Measurements from ENCODE around the gene GPR3.

Gene GPR3

DNA sequence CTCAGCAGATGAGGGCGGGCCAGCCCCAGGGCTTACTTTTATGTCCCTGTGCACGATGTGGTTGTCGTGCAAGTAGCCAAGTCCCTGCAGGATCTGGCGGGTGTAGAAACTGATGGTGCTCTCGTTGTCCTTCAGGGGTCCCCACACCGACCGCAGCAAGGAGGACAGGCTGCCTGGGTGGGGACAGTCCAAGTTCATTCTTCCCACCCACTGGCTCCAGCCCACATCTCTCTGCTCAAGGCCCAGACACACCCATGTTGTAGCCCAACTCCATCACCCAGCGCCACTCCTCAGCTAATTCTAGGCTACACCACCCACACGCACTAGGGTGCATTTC, 32.6 kb upstream of the GPR3 start:
- DNase-seq: no peak

DNA sequence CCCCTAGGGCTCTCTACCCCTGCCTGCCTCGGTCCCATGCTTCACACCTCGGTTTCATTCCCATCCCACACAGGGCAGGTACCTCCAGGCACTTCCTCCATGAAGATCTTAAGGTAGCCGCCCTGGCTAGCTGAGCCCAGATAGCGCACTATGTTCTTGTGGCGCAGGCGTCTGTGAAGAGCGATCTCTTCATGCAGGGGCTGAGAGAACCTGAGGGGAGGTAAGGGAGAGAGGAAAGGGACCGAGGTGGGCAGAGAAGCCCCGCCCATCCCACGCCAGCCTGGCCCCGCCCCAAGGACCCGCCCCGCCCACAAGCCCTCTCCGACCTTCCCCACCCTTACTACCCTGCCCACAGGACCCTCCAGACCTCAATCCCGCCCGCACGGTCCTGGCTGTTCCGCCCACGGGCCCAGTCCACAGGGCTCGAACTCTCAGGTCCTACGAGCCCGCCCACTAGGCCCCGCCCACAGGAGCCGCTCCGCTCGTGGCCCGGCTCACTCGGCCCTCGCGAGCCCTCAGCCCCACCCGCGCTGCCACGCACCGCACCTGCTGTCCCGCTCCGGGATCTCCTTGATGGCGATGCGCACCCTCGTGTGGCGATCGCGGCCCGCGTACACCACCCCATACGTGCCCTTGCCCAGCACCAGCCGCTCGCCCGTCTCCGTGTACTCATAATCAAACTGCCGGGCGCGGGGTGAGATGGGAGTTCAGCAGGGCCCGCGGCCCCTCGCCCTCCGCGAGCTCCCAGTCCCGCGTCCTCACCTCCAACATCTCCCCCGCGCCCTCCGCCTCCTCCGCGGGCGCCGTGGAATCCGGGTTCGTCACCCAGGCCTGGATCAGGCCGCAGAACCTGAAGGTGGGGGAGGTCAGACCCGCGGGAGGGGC, 32.0 kb upstream of the GPR3 start:
- no peak for DNase-seq

DNA sequence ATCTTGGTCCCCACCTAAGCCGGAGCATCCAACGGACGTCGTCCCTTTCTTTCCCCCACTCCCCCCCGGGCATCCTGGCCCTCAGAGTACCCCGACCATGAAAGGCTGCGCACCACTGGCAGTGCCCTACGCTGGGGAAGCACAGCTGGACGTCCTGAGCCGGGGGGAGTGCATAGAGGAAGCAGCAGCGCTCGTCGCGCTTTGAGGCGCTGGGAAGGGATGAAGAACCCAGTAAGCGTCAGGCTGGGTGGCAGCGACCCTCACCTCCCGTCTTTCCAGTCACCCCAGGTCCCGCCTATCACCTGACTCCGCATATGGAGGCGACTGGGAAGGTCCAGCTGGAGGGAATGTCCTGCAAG, 31.4 kb upstream of the GPR3 start:
- DNase-seq: no peak

DNA sequence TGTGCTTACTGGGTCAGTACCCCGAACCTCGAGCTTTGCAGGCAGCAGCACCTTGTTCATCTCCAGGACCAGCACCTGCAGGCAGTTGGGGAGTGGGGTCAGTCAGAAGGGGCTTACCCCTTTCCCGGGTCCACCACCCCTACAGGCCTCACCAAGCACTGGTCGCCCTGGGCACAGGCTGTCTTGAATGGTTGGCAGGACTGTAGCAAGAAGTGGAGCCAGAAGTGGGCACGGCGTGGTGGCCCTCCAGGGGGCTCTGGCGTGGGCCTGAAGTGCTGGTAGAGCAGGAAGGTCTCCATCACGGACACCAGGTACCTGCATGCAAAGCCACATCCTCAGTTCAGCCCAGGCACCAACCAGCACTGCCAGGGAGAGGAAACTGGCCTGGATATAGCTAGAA, 30.9 kb upstream of the GPR3 start:
- DNase-seq: no peak

DNA sequence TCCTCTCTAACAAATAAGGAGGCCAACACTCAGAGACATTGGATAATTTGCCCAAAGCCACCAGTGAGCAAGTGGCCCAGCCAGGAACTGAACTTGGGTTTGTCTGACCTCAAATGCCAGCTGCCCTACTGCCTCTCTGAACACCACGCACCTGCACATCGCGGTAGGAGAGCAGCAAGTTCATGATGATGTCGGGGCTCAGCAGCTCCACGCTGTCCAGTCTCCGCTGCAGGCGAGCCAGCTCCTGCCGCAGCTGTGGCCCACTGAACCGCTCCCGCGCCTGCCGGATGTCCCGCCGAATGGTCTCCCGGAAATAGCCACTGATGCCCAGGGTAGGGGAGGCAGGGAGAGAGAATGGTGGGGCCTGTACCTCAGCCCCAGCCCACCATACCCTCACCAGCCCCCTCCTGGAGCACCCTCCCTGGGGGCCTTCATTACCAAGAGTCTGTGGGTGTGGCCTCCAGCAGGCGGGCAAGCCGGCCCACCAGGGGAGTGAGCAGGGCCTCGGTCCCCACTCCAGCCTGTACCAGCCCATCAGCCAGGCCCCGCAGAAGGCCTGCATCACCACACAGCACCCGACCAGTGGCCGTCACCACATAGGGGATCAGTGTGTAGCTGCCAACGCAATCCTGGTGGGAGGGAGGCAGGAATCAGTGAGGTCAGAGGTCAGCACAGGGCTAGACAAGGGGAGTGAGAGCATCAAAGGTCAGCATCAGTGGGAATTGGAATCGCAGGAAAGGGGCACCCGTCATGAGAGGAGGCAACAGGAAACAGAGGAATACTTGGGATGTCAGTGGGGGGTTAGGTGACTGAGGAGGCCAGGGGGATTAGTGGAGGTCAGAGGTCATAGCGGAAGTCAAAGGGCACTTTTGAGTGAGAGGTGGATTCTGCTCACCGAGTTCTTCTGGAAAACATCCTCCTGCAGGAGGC, 28.4 kb upstream of the GPR3 start:
- no peak for DNase-seq

DNA sequence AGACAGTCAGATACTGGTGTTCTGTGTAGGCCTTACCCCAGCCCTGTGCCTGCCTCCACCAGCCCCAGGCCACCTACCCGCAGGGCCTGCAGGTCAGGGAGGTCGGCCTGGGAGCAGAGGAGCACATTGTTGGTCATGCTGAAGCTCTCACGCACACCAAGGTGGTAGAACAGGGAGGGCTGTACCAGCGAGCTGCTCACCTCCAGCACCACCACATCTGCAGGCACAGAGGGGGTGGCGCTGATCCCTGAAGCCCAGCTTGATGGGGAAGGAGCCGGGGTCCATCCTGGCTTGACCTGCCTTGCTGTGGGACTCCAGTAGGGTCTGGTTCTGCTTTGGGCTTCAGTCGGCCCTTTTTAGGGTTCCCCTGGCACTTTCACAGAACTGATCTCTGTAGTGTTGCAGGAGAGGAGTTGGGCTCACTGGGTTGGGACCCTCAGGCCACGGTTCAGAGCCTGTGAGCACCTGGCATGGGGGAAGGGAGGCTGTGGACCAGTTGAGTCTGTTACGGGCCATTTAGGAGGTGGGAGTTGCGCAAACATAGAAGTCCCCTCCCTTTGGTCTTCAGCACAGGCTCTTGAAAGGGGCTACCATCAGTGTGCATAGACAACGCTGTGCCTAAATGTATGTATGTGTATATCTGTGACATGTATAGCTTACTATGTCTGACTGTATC, 27.6 kb upstream of the GPR3 start:
- no peak for DNase-seq

DNA sequence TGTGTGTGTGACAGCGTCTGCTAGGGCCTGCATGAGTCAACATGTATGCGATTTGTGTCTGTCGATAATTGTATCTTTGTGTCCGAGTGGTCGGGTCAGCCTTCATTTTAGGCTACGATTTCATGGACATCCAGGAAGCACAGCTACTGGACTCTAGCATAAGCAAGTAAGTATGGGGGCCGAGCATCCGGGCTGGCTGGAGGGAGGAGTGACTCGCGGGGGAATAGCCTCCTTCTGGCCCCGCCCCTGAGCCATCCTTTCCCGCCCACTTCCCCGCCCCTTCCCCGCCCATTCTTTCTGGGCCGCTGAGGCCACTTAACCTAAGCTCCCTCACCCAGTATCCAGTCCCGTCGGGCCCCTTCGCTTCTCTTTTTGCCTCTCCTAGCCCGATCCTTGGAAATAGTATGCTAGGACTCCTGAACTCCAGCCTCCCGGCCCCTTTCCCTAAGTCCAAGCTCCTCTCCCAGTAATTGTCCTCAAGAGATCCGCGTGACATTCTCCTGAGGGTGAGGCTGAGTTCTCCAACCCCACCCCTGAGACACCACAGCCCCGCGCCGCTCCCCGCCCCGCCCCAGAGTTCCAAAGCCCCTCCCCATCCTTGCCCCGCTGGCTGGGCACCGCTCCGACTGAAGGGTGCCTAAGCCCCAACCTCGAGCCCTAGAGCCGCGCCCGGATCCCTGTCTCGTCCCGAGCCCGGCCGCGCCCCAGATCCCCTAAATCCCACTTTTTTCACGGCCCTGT, 26.9 kb upstream of the GPR3 start:
- DNase-seq: peak; percentile 74

DNA sequence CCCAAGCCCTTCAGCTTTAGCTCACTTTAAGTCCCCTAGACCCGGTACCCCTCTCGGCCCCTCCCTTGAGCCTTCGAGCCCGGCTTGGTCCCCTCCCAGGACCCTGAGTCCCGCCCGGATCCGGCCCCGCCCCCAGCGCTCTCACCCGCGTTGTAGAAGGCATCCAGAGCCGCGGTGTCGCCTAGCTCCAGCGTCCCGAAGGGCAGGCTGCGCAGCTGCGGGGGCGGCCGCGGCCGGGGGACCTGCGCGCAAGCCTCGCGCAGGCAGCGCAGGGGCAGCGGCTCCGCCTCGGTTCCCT, 26.4 kb upstream of the GPR3 start:
- DNase-seq: no peak

DNA sequence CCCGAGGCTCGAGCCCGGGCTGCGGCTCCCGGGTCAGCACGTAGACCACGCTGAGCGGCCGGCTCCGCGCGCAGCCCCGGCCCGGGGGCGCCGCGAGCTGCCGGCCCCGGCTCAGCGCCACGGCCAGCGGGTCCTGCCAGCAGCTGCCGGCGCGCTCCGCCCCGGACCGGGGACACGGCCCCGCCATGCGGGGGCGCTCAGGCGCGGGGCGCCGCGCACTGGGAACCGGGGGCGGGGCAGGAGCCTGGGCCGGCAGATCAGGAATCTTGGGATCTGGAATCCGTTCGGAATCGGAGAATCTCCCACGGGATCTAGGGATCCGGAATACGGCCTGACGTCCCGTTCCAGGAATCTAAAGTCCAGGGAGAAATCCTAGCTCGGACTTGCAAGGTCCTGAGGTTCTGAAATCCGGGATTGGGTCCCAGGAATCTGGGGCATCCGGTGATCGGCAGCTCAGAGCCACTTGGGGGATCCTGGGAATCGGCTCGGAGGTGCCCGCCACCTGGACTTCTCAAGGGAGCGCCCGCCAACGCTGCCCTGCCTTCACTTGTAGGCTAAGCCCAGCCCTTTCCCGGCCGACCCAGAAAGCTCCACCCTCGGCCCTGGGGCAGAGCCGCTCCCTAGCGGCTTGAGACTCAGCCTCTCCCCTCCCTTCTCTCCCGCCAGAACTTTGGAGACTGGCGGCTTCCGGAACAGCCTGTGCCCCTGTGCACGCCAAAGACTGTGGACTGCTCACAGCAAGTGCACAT, 25.8 kb upstream of the GPR3 start, which contains the start of gene MAP3K6:
Gene MAP3K6, minus strand, starts transcription at position 551 of the 749 bp plus-strand sequence. Its CDS starts 364 bp downstream, at position 187.
- peak; percentile 9 for DNase-seq

DNA sequence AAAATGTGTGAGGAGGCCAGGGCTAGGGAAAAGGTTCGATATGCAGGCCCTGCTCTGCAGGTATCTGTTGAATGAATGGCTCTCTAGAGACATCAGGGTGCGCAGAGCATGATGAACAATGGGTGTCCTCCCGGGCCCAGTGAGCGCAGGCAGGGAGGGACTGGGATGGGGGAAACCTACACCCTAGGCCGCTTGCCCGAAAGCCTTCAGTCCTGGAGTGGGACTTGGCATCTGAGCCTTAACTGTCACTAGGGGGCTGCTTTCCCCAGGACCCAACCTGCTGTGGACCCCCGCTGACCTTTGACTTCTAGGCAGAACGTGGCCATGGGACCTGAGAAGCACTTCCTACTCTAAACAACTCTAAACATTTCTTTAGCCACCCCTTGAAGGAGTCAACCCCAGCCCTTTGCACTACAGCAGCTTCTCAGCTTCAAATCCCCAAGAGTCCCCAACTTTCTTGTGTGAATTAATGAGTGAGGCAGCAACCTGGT, 25.2 kb upstream of the GPR3 start:
- no peak for DNase-seq

DNA sequence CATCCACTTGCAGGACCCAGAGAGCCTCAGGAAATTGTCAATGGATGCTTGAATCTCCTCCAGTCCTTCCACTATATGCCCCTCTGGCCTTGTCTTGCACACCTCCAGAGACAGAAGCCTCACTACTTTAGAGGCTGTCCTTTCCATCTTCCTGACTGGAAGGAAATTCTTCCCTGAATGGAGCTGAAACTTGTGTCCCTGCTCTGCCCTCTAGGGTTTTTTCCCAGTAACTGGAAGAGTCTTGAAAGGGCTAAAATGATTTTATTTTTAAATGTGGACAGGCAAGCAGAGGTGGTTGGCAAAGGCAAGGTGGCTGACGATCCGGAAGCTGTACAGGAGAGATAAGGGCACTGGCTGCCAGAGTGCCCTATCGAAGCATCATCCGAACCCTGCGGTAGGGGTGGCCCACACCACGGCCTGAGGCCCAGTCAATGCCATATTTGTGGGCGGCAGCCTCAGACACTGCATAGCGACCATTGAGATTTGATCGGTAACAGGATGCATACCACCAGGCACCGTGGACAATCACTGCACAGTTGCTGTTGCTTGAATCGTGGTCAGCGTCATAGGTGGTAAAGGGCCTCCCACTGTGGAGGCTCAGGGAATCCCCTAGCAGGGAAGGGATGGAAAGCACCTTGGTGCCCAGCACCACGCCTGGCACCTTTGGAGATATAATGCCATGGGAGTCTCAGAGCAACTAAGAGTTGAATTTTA, 23.4 kb upstream of the GPR3 start:
- no peak for DNase-seq

DNA sequence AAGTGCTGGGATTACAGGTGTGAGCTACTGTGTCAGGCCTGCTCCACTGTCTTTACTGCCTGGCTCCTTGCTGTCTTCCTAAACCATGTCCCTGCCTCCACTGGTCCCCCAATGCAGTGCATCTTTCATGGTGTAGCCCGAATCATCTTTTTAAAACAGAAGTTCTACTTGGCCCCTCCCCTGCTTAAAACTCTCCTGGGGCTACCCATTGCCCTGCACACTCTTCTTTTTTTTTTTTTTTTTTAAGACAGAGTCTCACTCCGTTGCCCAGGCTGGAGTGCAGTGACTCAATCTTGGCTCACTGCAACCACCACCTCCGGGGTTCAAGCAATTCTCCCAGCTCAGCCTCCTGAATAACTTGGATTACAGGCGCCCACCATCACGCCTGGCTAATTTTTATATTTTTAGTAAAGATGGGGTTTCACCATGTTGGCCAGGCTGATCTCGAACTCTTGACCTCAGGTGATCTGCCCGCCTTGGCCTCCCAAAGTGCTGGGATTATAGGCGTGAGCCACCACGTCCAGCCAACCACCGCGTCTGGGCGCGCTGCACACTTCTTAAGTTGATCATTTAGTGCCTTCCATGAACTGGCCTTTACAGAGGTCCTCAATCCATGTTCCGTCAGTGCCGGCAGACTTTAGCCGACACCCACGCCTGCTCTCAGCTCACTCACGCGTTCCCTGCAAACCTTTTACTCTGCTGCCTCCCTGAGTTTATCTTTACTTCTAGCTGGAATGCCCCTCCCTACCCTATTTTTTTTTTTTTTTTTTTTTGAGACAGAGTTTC, 20.2 kb upstream of the GPR3 start:
- DNase-seq: no peak

DNA sequence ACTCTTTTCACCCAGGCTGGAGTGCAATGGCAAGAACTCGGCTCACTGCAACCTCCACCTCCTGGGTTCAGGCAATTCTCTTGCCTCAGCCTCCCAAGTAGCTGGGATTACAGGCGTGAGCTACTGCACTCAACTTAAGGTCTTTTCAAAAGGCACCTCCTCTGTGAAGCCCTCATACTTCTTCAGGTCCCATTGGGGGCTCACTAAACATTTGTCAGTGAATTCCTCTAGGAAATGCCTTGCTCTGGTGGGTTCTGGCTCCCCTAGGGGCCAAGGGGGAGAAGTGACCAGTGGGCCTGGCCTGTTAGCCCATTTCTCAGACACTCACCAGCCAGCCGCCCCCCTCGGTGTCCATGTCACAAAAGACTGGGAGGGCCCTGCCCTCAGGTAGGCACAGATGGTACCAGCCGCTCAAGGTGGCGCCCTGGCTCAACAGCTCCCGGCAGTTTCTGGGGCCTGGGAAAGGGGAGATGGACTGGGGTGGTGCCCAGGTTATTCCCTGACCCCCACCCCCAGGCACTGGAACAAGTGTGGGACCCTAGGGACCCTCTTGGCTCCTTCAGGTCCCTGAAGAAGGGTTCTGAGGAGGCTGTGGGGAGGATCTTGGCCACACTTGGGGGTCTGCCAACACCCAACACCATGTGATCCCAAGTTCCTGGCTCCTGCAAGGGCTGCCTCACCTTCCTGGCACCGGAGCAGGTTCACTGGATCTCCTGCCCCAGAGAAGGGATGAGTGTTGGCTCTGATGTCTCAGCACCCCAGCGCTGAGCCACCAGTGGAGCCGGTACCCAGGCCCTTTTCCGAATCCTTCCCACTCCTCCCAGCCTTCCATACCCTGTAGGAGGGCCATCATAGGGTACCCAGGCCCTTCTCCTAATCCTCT, 19.4 kb upstream of the GPR3 start:
- DNase-seq: no peak

DNA sequence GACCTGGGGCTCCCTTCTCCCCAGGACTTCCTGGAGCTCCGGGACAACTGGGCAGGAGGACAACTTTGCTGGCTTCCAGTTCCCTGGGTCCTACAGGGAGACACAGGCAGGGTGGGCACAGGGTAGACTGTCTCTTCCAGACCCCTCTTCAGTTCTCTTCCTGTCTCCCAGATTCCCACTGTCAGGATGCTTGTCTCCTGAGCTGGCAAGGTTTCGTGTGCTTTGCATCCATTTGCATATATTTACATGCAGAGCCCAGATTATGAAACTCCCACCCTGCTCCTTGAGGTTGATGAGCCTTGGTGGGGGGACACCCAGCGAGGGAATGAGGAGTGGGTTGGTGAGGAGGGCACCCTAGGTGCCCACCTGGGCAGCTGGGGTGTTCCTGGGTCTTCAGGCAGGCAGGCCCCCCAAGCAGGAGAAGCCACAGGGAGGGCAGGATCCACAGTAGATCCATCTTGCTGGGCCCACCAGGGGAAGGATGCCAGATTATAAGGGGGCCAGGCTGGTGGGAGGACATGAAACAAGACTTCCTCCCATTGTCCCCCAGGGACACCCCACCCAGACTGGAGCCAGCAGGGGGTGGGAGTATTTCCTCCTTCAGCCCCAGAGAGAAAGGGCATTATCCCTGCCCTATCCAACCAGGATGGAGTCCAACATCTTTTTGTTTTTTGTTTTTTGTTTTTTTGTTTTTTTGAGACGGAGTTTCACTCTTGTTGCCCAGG, 17.9 kb upstream of the GPR3 start, which contains the start of gene FCN3:
Gene FCN3, minus strand, starts transcription at position 463 of the 725 bp plus-strand sequence. Its CDS starts 6 bp downstream, at position 457.
- no peak for DNase-seq

DNA sequence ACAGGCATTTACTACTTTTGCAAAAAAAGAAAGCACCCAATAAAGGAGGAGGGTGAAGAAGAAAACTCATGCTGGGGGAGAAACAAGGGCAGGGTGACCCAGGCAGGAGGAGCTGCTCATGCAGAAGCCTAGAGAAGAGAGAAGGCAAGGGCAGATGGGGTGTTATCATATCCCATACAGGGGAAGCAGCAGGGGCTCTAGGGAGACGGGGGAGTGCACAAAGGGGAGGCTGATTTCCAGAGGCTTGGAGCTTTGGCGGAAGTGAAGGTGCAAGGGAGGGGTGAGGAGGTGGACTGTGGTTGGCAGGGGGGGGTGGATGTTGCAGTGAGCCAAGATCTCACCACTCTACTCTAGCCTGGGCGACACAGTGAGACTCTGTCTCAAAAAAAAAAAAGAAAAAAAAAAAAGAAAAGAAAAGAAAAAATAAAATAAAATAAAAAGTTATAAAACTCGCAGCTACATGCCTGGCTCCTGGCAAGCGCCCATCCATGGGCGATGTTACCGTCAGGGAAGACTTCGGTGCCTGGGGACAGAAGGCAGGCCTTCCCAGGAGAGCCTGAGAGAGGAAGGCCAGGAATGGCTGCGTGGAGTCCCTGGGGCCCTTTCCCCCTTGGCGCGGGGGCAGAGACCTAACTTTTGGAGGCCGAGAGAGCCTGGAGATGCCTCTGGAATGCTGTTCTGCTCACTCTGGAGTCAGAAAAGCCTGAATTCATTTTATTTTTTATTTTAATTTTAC, 14.5 kb upstream of the GPR3 start:
- DNase-seq: no peak

DNA sequence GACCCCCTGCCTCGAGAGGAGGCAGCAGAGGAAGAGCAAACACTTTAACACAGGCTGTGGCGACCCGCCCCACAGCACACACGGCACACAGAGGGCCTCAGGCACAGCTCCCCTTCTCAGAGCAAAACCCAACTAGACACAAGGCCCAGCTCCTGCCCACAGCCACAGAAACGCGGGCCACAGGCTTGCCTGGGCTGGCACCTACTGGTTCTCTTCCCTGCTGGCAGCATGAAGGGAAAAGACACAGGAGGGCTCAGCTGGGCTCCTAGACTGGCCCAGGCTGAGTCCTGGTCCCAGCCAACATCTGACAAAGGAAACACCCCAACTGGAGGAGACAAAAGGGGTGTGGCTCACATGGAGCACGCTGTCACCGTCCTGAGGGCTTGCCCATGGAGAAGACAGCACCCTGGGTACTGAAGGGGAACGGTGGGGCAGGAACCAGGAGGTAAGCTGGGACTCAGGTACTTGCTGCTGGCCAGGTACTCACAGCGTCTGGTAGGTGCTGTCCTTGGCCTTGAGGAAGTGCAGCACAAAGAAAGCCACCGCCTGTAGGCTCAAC, 12.8 kb upstream of the GPR3 start:
- DNase-seq: no peak

DNA sequence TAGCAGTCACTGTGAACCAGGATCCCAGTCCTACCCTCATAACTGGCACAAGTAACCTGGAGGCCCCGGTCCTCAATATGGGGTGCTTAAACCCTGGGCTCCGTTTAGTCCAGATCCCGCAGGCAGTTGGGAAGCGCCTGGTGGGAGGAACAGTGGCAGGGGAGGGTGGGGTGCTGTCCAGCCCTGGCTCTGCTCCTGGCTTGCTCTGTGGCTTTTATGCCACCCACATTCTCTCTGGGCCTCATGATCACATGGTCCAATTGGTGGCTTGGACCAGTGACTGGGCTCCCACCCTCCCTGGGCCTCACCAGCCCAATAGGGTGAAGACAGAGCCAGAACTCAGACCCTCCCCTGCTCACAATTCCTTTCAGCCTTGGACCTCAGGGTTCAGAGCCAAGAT, 12.2 kb upstream of the GPR3 start:
- DNase-seq: no peak

Measured in NCI-H187 treated with DMSO at 0.1 percent for 48 hours (cell line).